ENCODE data around the gene GNB1L.

- no peak for TF ChIP-seq EZH2 (IDR thresholded peaks at IDR 0.05; ENCODE audit: insufficient read depth, poor library complexity, severe bottlenecking)
- no peak for TF ChIP-seq EZH2phosphoT487 (IDR thresholded peaks at IDR 0.05; ENCODE audit: insufficient read depth, low read depth)
These were observed 118.8 kb downstream of the GNB1L start for GRCh38 chr22:19735665-19736510.

All from GM23248 (cell line).